Thyroid gland (tissue), 4 donors: ENCODE measurements around the gene FUOM. TPM values are rescaled to one million over a fixed set of nuclear protein-coding genes. Genes with fewer than 3 reads are reported as not detected.
A peak's percentile ranks its signal among the peaks of the same experiment; 100 is the strongest.
"Not testable (repeated sequence)": the region's sequence is repeated elsewhere in the genome, so short reads cannot be mapped to it uniquely, and the experiment has no call there.

ENCODE experiments used
- DNase-seq, 2 donors: peaks; one replicate each; pipeline ENCODE4 v3.0.0-alpha.2; 2019
- H3K27ac ChIP-seq, 3 donors: fragments of 200-600 bp; sonication (generic); 1 replicate in 2 of 3; 2 replicates in 1 of 3; pipeline ENCODE4 v1.5.1; 2016 to 2019; ENCODE audit warnings: mild to moderate bottlenecking in 1 of 3, moderate library complexity in 1 of 3
- H3K27me3 ChIP-seq: fragments of 200-600 bp; sonication (generic); one replicate; pipeline ENCODE4 v1.5.1; 2019
- H3K36me3 ChIP-seq, 2 donors: fragments of 200-600 bp; sonication (generic); one replicate each; pipeline ENCODE4 v1.5.1; 2016 to 2019
- H3K4me1 ChIP-seq, 2 donors: fragments of 200-600 bp; sonication (generic); one replicate each; pipeline ENCODE4 v1.5.1; 2017 to 2019
- H3K4me3 ChIP-seq, 3 donors: fragments of 200-600 bp; sonication (generic); replicated peaks in 1 of 3; 1 replicate in 2 of 3; 2 replicates in 1 of 3; pipeline ENCODE4 v1.5.1; 2016; ENCODE audit warnings: mild to moderate bottlenecking in 1 of 3
- H3K9me3 ChIP-seq: fragments of 200-600 bp; sonication (generic); one replicate; pipeline ENCODE4 v1.5.1; 2017
- CTCF ChIP-seq, 6 experiments: fragments of 200-600 bp in 3 of 6; fragments of 450-650 bp in 3 of 6; sonication (generic) in 3 of 6; IDR thresholded peaks; one replicate each; pipeline ENCODE4 v1.5.1; 2016 to 2019; ENCODE audit warnings: antibody characterized with exemption in 6 of 6, mild to moderate bottlenecking in 2 of 6, inconsistent platforms in 1 of 6, moderate library complexity in 1 of 6
- POLR2A ChIP-seq, 2 donors: fragments of 450-650 bp; IDR thresholded peaks; one replicate each; pipeline ENCODE4 v1.6.1; 2017; ENCODE audit warnings: antibody characterized with exemption in 2 of 2, mild to moderate bottlenecking in 2 of 2, moderate library complexity in 1 of 2
- WGBS, 2 donors: methylation state at CpG; one replicate each; pipeline ENCODE4 v1.1.5; 2017; 5-methylcytosine and 5-hydroxymethylcytosine counted together
- intact Hi-C: fragments of 100-400 bp; cut with DNase I; formaldehyde crosslinking; loops from one replicate; pipeline ENCODE4 v1.15.1; 2023
- total RNA-seq, 4 donors: library from RNA; depleted of rRNA; stranded (reverse); fragments of >200 nt; gene quantifications; one replicate each; pipeline ENCODE4 v1.2.3, GENCODE V29; 2016

FUOM gene
- total RNA-seq, 4 donors from 2014 or later, result 7.4 to 25.9 (median 18.9) TPM

GRCh38 chr10:133373174-133374090 is 15.6 kb upstream of the FUOM start, which contains the start of gene ECHS1:
TSS of gene ECHS1 (minus strand) at chr10:133373354. CDS start at chr10:133373333, 21 bp downstream.
- DNase-seq, result peak; percentile 97
- Histone ChIP-seq H3K4me1 (peaks cover 17 to 25% of the 10 kb centered on the region in 2 donors), H3K36me3 (peaks cover 11 to 21% of the 10 kb centered on the region in 2 donors), H3K27me3 (no peaks in the 10 kb centered on the region), H3K9me3 (no peaks in the 10 kb centered on the region), H3K4me3 (peak within 1 kb of the TSS in 2 of 3 donors; percentile 42 to 80), H3K27ac (peak within 1 kb of the TSS; percentile 62 to 85 (median 73))
- 1% methylated on average over 38 to 46 of the region's 89 CpGs for WGBS, 2 donors
- intact Hi-C loops, result no loop called here
- TF ChIP-seq CTCF (IDR thresholded peaks at IDR 0.05), result no peak
- peak; percentile 49 to 86 for TF ChIP-seq POLR2A (IDR thresholded peaks at IDR 0.05)

GRCh38 chr10:133372507-133372906 is 14.7 kb upstream of the FUOM start:
- H3K9me3 ChIP-seq, result no peaks in the 10 kb centered on the region
- DNase-seq, result peak; percentile 59 to 72
- 34% methylated on average over 9 of the region's 20 CpGs; no CpG with 5 or more reads in 1 of the 2 donors for WGBS, 2 donors
- H3K4me3 ChIP-seq, result peak overlapping the region in 1 of 3 donors; percentile 80
- intact Hi-C loops, result no loop called here
- peaks cover 12 to 21% of the 10 kb centered on the region in 2 donors for H3K36me3 ChIP-seq
- TF ChIP-seq CTCF (IDR thresholded peaks at IDR 0.05), result no peak
- no peak for TF ChIP-seq POLR2A (IDR thresholded peaks at IDR 0.05)
- H3K27ac ChIP-seq, result peak overlapping the region in 1 of 3 donors; percentile 5
- H3K27me3 ChIP-seq, result no peaks in the 10 kb centered on the region
- peaks cover 13 to 25% of the 10 kb centered on the region in 2 donors for H3K4me1 ChIP-seq

GRCh38 chr10:133370030-133370786 is 12.4 kb upstream of the FUOM start:
- intact Hi-C loops, result no loop called here
- H3K36me3 ChIP-seq, result peaks cover 27 to 37% of the 10 kb centered on the region in 2 donors
- 90 to 93% methylated on average over 12 to 24 of the region's 24 CpGs for WGBS, 2 donors
- no peak for DNase-seq
- TF ChIP-seq CTCF (IDR thresholded peaks at IDR 0.05) (no peak), POLR2A (IDR thresholded peaks at IDR 0.05) (no peak)
- H3K27ac ChIP-seq, result no peak overlapping the region
- H3K27me3 ChIP-seq, result no peaks in the 10 kb centered on the region
- H3K4me3 ChIP-seq, result no peak overlapping the region
- H3K9me3 ChIP-seq, result no peaks in the 10 kb centered on the region
- peaks cover 13 to 28% of the 10 kb centered on the region in 2 donors for H3K4me1 ChIP-seq

- Histone ChIP-seq H3K4me1 (peaks cover 7 to 23% of the 10 kb centered on the region in 2 donors), H3K9me3 (no peaks in the 10 kb centered on the region), H3K27ac (peak overlapping the region in 1 of 3 donors; percentile 11), H3K4me3 (no peak overlapping the region), H3K27me3 (no peaks in the 10 kb centered on the region), H3K36me3 (peaks cover 40 to 48% of the 10 kb centered on the region in 2 donors)
- TF ChIP-seq CTCF (IDR thresholded peaks at IDR 0.05) (no peak), POLR2A (IDR thresholded peaks at IDR 0.05) (no peak)
- DNase-seq, result no peak
- intact Hi-C loops, result no loop called here
- 89 to 93% methylated on average over 3 to 6 of the region's 7 CpGs for WGBS, 2 donors
Measured at GRCh38 chr10:133368153-133368552, 10.3 kb upstream of the FUOM start.

GRCh38 chr10:133367461-133367860 is 9.6 kb upstream of the FUOM start:
- H3K4me3 ChIP-seq, H3K27me3 ChIP-seq, H3K9me3 ChIP-seq, intact Hi-C loops, H3K27ac ChIP-seq: not testable (repeated sequence)
- Histone ChIP-seq H3K4me1 (peaks cover 5 to 22% of the 10 kb centered on the region in 2 donors), H3K36me3 (peaks cover 46 to 53% of the 10 kb centered on the region in 2 donors)
- 14 to 17% methylated on average over 1 of the region's 7 CpGs for WGBS, 2 donors
- DNase-seq, result peak; percentile 78 to 82
